IMR-90 (cell line): ENCODE results near the gene ATP6V0E2. TPM values are rescaled to one million over a fixed set of nuclear protein-coding genes. Genes with fewer than 3 reads are reported as not detected.

Experiments used
- ATAC-seq: fragments of 200-7000 bp; cut with Tn5 transposase; 2 replicates; pipeline ENCODE4 v1.9.1; 2020; ENCODE audit warnings: low read depth, mild to moderate bottlenecking, moderate library complexity
- BruUV-seq: library from RNA; stranded (reverse); fragments of 400-500 nt; replicated peaks from 2 replicates; lab custom pipeline; 2021; lab: Mats Ljungman, UMichigan
- CTCF ChIA-PET: fragments of 300-600 bp; formaldehyde crosslinking; extraction: SDS; loops from one replicate; lab custom pipeline; 2021; ENCODE audit warnings: antibody characterized with exemption; lab: Yijun Ruan, JAX
- POLR2A ChIA-PET: fragments of 300-600 bp; sonication (Branson Sonifier 250); formaldehyde crosslinking; loops from one replicate; lab custom pipeline; 2022; ENCODE audit warnings: antibody characterized with exemption; ENCODE audit not compliant: unreplicated experiment; lab: Charles Lee
- DNase-seq: peaks from one replicate; pipeline ENCODE4 v3.0.0; 2013
- H2AFZ ChIP-seq: replicated peaks from 2 replicates; pipeline ENCODE3; 2013; ENCODE audit warnings: low read length, mild to moderate bottlenecking; ENCODE audit not compliant: poor library complexity
- H2AK5ac ChIP-seq: 2 replicates; pipeline ENCODE4 v1.6.1; 2013; ENCODE audit warnings: low read depth, low read length, inconsistent platforms
- H2AK9ac ChIP-seq: replicated peaks from 2 replicates; pipeline ENCODE3; 2013; ENCODE audit warnings: mild to moderate bottlenecking, low read depth, low read length, moderate library complexity; ENCODE audit not compliant: poor library complexity
- H2BK120ac ChIP-seq: 2 replicates; pipeline ENCODE4 v1.6.1; 2013; ENCODE audit warnings: low read depth, low read length, inconsistent platforms
- H2BK15ac ChIP-seq: 3 replicates; pipeline ENCODE4 v1.6.1; 2013; ENCODE audit warnings: low read depth, low read length, inconsistent platforms
- H2BK20ac ChIP-seq: 2 replicates; pipeline ENCODE4 v1.6.1; 2013; ENCODE audit warnings: low read depth, mild to moderate bottlenecking, inconsistent platforms, low read length, moderate library complexity
- H2BK5ac ChIP-seq: 2 replicates; pipeline ENCODE4 v1.6.1; 2013; ENCODE audit warnings: mild to moderate bottlenecking, low read depth, low read length, inconsistent platforms; ENCODE audit not compliant: poor library complexity, severe bottlenecking
- H3K14ac ChIP-seq: replicated peaks from 2 replicates; pipeline ENCODE4 v1.6.1; 2013; ENCODE audit warnings: low read depth, low read length, inconsistent platforms
- H3K18ac ChIP-seq: 2 replicates; pipeline ENCODE4 v1.6.1; 2013; ENCODE audit warnings: low read depth, low read length, control low read depth
- H3K23ac ChIP-seq: 2 replicates; pipeline ENCODE4 v1.6.1; 2013; ENCODE audit warnings: low read depth, low read length, inconsistent platforms
- H3K27ac ChIP-seq: 2 replicates; pipeline ENCODE4 v1.5.1; 2013; ENCODE audit warnings: mild to moderate bottlenecking, control low read depth, low read length; ENCODE audit not compliant: insufficient read depth
- H3K27me3 ChIP-seq: 2 replicates; pipeline ENCODE4 v1.6.1; 2013; ENCODE audit warnings: low read length; ENCODE audit not compliant: control insufficient read depth, insufficient read depth
- H3K36me3 ChIP-seq: 2 replicates; pipeline ENCODE4 v1.6.1; 2013; ENCODE audit warnings: low read length, mixed read lengths; ENCODE audit not compliant: control insufficient read depth, insufficient read depth
- H3K4ac ChIP-seq: 2 replicates; pipeline ENCODE4 v1.6.1; 2013; ENCODE audit warnings: low read depth, low read length, inconsistent platforms
- H3K4me1 ChIP-seq: 2 replicates; pipeline ENCODE4 v1.6.1; 2013; ENCODE audit warnings: low read length, mixed read lengths; ENCODE audit not compliant: control insufficient read depth, insufficient read depth
- H3K4me2 ChIP-seq: 2 replicates; pipeline ENCODE4 v1.6.1; 2013; ENCODE audit warnings: low read depth, mild to moderate bottlenecking, control low read depth, low read length, moderate library complexity
- H3K4me3 ChIP-seq: 2 replicates; pipeline ENCODE4 v1.5.1; 2013; ENCODE audit warnings: low read depth, mild to moderate bottlenecking, control low read depth, low read length, moderate library complexity; ENCODE audit not compliant: insufficient read depth
- H3K56ac ChIP-seq: 2 replicates; pipeline ENCODE4 v1.6.1; 2013; ENCODE audit warnings: low read length, inconsistent platforms; ENCODE audit not compliant: insufficient read depth; ENCODE audit errors: extremely low read depth
- H3K79me1 ChIP-seq, 2 experiments: 2 replicates each; pipeline ENCODE4 v1.6.1; 2013; ENCODE audit warnings: low read length in 2 of 2, inconsistent platforms in 1 of 2, low read depth in 1 of 2
- H3K9ac ChIP-seq: 2 replicates; pipeline ENCODE4 v1.6.1; 2013; ENCODE audit warnings: low read depth, low read length, control low read depth
- H3K9me1 ChIP-seq: 2 replicates; pipeline ENCODE4 v1.6.1; 2013; ENCODE audit warnings: low read length, inconsistent platforms; ENCODE audit not compliant: insufficient read depth
- H3K9me3 ChIP-seq: 2 replicates; pipeline ENCODE4 v1.6.1; 2013; ENCODE audit warnings: low read length; ENCODE audit not compliant: control insufficient read depth, insufficient read depth
- H4K20me1 ChIP-seq: 2 replicates; pipeline ENCODE4 v1.6.1; 2013; ENCODE audit warnings: low read length, inconsistent platforms; ENCODE audit not compliant: insufficient read depth
- H4K5ac ChIP-seq: 2 replicates; pipeline ENCODE4 v1.6.1; 2013; ENCODE audit warnings: mild to moderate bottlenecking, low read depth, low read length, control low read depth
- H4K8ac ChIP-seq, 2 experiments: 2 replicates each; pipeline ENCODE4 v1.6.1; 2013; ENCODE audit warnings: low read depth in 2 of 2, low read length in 2 of 2, control low read depth in 1 of 2, inconsistent platforms in 1 of 2
- H4K91ac ChIP-seq: 2 replicates; pipeline ENCODE4 v1.6.1; 2013; ENCODE audit warnings: low read depth, low read length, inconsistent platforms; ENCODE audit not compliant: insufficient read depth
- BHLHE40 ChIP-seq: fragments of 150-350 bp; IDR thresholded peaks from 2 replicates; pipeline ENCODE4 v1.6.1; 2016; ENCODE audit warnings: mild to moderate bottlenecking, low read depth, low read length
- CEBPB ChIP-seq: IDR thresholded peaks from 2 replicates; pipeline ENCODE4 v1.6.1; 2012; ENCODE audit warnings: low read depth, low read length, improper control_type of control experiment
- CHD1 ChIP-seq: IDR thresholded peaks from 2 replicates; pipeline ENCODE4 v1.6.1; 2012; ENCODE audit warnings: low read depth, low read length, improper control_type of control experiment
- CTCF ChIP-seq: conservative IDR thresholded peaks from 2 replicates; pipeline ENCODE4 v1.5.1; 2012; ENCODE audit warnings: mild to moderate bottlenecking, low read depth, low read length, improper control_type of control experiment
- ELK1 ChIP-seq: fragments of 150-350 bp; IDR thresholded peaks from 2 replicates; pipeline ENCODE4 v1.6.1; 2016; ENCODE audit warnings: low read depth, mild to moderate bottlenecking, low read length, moderate library complexity, borderline replicate concordance
- FOS ChIP-seq: fragments of 150-350 bp; IDR thresholded peaks from 2 replicates; pipeline ENCODE4 v1.6.1; 2016; ENCODE audit warnings: low read depth, low read length
- MAFK ChIP-seq: IDR thresholded peaks from 2 replicates; pipeline ENCODE4 v1.6.1; 2012; ENCODE audit warnings: low read depth, low read length, improper control_type of control experiment
- MAZ ChIP-seq: IDR thresholded peaks from 2 replicates; pipeline ENCODE4 v1.6.1; 2012; ENCODE audit warnings: low read depth, mild to moderate bottlenecking, low read length, improper control_type of control experiment, moderate library complexity, borderline replicate concordance
- MXI1 ChIP-seq: IDR thresholded peaks from 2 replicates; pipeline ENCODE4 v1.6.1; 2012; ENCODE audit warnings: low read depth, mild to moderate bottlenecking, low read length, moderate library complexity, borderline replicate concordance
- NFE2L2 ChIP-seq: fragments of 150-350 bp; IDR thresholded peaks from 2 replicates; pipeline ENCODE4 v1.6.1; 2016; ENCODE audit warnings: low read depth, mild to moderate bottlenecking, low read length
- POLR2A ChIP-seq: IDR thresholded peaks from 2 replicates; pipeline ENCODE4 v1.6.1; 2012; ENCODE audit warnings: mild to moderate bottlenecking, low read depth, low read length
- RAD21 ChIP-seq: IDR thresholded peaks from 2 replicates; pipeline ENCODE4 v1.6.1; 2012; ENCODE audit warnings: low read length, improper control_type of control experiment
- RCOR1 ChIP-seq: IDR thresholded peaks from 2 replicates; pipeline ENCODE4 v1.6.1; 2012; ENCODE audit warnings: mild to moderate bottlenecking, low read length, improper control_type of control experiment; ENCODE audit not compliant: insufficient replicate concordance
- RFX5 ChIP-seq: IDR thresholded peaks from 2 replicates; pipeline ENCODE4 v1.8.0; 2012; ENCODE audit warnings: low read depth, mild to moderate bottlenecking, low read length, moderate library complexity
- SMC3 ChIP-seq: fragments of 150-350 bp; IDR thresholded peaks from 2 replicates; pipeline ENCODE4 v1.6.1; 2016; ENCODE audit warnings: low read depth, mild to moderate bottlenecking, antibody characterized with exemption, low read length, moderate library complexity
- USF2 ChIP-seq: fragments of 150-350 bp; IDR thresholded peaks from 2 replicates; pipeline ENCODE4 v1.6.1; 2017; ENCODE audit warnings: mild to moderate bottlenecking, antibody characterized with exemption, low read length, low read depth
- WGBS, 2 experiments: methylation state at CpG; one replicate each; pipeline versions ENCODE4 v1.1.5 to v1.1.7; 2013; ENCODE audit warnings: missing lambda C conversion rate in 2 of 2; ENCODE audit not compliant: insufficient read length in 1 of 2; ENCODE audit errors: extremely low coverage in 2 of 2; 5-methylcytosine and 5-hydroxymethylcytosine counted together
- dilution Hi-C: fragments of 300-500 bp; cut with HindIII; formaldehyde crosslinking; loops from one replicate; pipeline ENCODE4 v1.14.3; 2018; ENCODE audit warnings: low sequenced_read_pairs; ENCODE audit not compliant: unreplicated experiment
- in situ Hi-C: fragments of 300-500 bp; cut with MboI; formaldehyde crosslinking; loops from 3 replicates; pipeline ENCODE4 v1.14.3; 2019; ENCODE audit warnings: low sequenced_read_pairs, inconsistent platforms, mixed read lengths
- intact Hi-C: fragments of 100-400 bp; cut with micrococcal nuclease; formaldehyde crosslinking; loops from 2 replicates; pipeline ENCODE4 v1.10.0; 2022
- polyA plus RNA-seq, 3 experiments: library from polyadenylated mRNA; depleted of rRNA; stranded (reverse); fragments of >200 nt; gene quantifications; 2 replicates each; pipeline ENCODE4 v1.2.3, GENCODE V29; 2012; ENCODE audit warnings: low replicate concordance in 1 of 3
- total RNA-seq: library from RNA; depleted of rRNA; stranded (reverse); fragments of >200 nt; gene quantifications from 2 replicates; pipeline ENCODE4 v1.2.3, GENCODE V29; 2012

Gene ATP6V0E2
- total and polyA plus RNA-seq, 2 of the 4 experiments (the other 2 are of a cell fraction) = 5.7 to 30.3 TPM

- Histone ChIP-seq H4K8ac (no peak overlapping the region), H3K4ac (no peak overlapping the region), H3K14ac (no peak overlapping the region), H2BK15ac (no peak overlapping the region), H3K9me3 (no peaks in the 10 kb centered on the region), H2AK5ac (no peak overlapping the region), H4K5ac (no peak overlapping the region), H3K27me3 (peaks cover 19% of the 10 kb centered on the region; the same call in 1 of the 2 replicates), H3K23ac (no peak overlapping the region), H3K4me3 (no peak overlapping the region), H3K36me3 (no peaks in the 10 kb centered on the region), H2AK9ac (no peak overlapping the region), H2BK20ac (no peak overlapping the region), H4K91ac (no peak overlapping the region), H4K20me1 (no peaks in the 10 kb centered on the region), H3K9me1 (no peaks in the 10 kb centered on the region), H2AFZ (no peak overlapping the region), H3K27ac (no peak overlapping the region), H2BK5ac (no peak overlapping the region), H3K4me1 (no peaks in the 10 kb centered on the region), H3K18ac (no peak overlapping the region), H2BK120ac (no peak overlapping the region), H3K4me2 (no peak overlapping the region), H3K9ac (no peak overlapping the region), H3K56ac (no peak overlapping the region), H3K79me1 (no peaks in the 10 kb centered on the region)
- no TSS peak for BruUV-seq
- WGBS, 2 experiments = 0% methylated on average over 1 of the region's 12 CpGs; no CpG with 5 or more reads in 1 of the 2 experiments
- CTCF ChIA-PET = no interaction called here
- intact Hi-C loops = no loop called here
- DNase-seq (no peak), ATAC-seq (no peak)
- dilution Hi-C loops = no loop called here
- POLR2A ChIA-PET = no interaction called here
- in situ Hi-C loops = no loop called here
- TF ChIP-seq CHD1 (no peak), POLR2A (no peak), CEBPB (no peak), BHLHE40 (no peak), SMC3 (no peak), MAZ (no peak), MAFK (no peak), USF2 (no peak), ELK1 (no peak), CTCF (no peak), RAD21 (no peak), RFX5 (no peak), FOS (no peak), MXI1 (no peak), RCOR1 (no peak), NFE2L2 (no peak)
Measured at GRCh38 chr7:149826344-149827088, 47.3 kb upstream of the ATP6V0E2 start.
